GM18517 (cell line): ENCODE data around the gene LUC7L3.
"Not testable (repeated sequence)": the region's sequence is repeated elsewhere in the genome, so short reads cannot be mapped to it uniquely, and the experiment has no call there.

Source experiments
- ATAC-seq: cut with Tn5 transposase; IDR thresholded peaks from one replicate; pipeline ENCODE4 v1.9.1; 2021; ENCODE audit warnings: mild to moderate bottlenecking, moderate library complexity; ENCODE audit not compliant: unreplicated experiment

LUC7L3 gene

DNA sequence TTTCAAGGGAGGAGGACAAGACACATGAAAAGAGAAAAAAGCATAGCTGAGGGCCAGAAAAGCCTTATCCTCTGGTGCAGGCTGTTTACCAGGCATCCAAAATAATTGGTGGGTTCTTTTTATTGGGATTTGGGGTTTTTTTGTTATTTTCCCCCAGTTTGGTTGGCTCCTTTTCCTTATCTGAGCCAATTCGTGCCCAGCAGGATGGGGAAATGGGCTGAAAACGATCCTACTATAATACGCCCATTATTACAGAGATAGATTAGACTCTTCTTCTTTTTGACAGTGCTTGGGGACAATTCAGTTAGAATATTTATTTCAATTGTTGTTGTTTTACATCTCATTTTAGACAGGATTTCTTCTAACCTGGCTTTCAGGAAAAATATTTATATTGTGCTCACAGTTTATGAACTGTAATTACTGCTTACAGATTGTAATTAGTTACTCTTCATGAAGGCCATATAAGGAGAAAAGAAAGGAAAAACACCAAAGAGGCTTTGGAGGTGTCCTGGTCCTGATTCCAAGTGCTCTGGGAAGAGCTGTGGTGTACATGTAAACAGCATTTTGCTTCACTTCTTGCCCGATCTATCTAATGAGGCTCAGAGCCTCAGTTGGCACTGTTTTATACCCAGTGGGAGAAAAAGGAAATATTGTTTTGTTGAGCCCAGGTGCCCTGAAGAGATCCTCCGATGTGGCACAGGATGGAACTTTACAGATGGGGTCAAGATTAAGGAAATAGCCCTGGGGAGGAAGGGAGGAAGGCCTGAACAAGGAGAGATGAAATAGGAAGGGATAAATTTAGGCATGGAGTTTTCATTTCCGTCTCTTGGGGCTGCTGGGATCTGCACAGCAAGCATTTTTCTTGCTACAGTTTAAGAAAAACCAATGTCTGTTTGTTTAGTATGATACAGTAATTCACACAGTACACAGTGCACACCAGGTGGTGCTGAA, 11.1 kb upstream of the LUC7L3 start:
- no peak for ATAC-seq

- ATAC-seq, result not testable (repeated sequence)
Measured at GRCh38 chr17:50709053-50709452, 10.3 kb upstream of the LUC7L3 start.

GRCh38 chr17:50710025-50710424, 9.4 kb upstream of the LUC7L3 start:
- ATAC-seq, result no peak

GRCh38 chr17:50710650-50711049, 8.8 kb upstream of the LUC7L3 start:
- ATAC-seq, result no peak

- ATAC-seq, result no peak
Measured at GRCh38 chr17:50712641-50713040, 6.8 kb upstream of the LUC7L3 start.

- no peak for ATAC-seq
Measured at GRCh38 chr17:50715471-50715870, 3.9 kb upstream of the LUC7L3 start.

DNA sequence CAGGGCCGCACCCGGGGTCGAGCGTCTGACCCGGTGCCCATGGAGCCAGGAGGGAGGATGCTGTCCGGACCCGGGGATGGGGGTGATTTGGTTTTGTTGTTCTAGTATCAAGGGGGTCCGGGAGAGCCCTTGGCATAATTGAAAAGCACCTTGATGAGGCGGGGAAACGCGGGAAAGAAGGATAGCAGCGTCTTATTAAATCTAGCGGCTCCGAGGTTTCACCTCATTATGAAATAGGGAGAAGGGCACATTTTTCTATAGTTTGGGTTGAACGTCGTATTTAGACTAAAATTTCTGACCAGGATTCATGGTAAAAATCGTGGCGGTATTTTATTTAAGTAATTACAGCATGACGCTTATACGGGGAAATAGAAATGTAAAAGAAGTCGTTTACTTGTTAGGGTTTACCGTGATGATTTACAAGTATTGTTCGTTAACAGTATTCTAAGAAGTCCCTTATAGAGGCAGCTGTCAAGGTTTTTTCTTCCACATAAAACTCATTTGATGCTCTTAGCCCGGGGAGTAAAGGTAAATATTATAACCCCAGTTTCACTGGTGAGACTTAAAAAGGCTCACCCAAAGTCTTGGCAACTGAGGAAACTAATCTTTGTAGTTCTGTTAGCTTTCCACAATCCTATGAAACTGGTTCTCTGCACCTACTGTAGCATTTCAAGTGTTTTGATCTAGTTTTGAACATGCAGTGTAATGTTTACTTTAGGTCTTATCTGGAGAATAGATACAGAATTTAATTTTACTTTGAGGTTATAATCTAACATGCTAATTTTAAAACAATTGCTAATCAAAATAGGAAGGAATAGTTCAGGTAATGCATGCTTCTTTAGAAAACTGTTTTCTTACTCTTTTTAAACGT, 756 bp downstream of the LUC7L3 start:
- ATAC-seq, result no peak

DNA sequence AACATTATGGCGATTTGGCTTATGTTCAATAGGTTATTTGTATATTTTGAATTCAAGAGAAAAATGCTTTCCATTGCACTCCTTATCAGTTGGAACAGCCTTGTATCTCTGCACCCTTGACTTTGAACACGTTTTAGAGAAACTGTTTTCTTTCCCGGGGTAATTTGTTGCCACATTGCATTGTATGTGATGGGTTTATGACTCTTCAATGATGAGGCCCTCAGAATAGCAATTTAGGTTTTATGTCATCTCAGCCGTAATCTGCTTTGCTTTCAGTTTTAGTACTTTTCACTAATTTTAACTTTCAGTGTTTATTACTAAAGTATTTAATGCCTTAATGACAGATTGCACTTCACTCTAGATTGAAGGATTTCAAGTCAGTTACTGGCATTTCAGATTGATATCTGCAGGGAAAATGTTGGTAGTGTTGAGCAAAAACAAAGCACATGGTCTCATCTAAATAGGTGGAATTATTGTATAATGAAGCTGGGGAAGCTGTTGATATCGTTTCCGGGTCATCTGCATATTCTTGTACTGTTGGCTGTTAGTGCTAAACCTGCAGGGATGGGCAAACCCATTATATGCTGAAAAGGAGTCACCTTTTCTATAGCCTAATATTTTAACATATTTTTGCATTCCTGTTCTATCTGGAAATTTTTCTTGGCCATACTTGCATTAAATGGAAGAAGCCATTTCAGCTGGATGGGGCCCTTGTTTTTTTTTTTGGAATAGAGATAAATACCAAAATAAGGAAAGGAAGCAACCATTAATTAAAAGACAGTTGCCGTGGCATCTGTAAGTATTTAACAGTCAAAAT, 2.0 kb downstream of the LUC7L3 start:
- ATAC-seq, result no peak

GRCh38 chr17:50722746-50723145, 3.3 kb downstream of the LUC7L3 start:
- no peak for ATAC-seq

GRCh38 chr17:50724622-50725021, 5.2 kb downstream of the LUC7L3 start:
- ATAC-seq, result not testable (repeated sequence)

DNA sequence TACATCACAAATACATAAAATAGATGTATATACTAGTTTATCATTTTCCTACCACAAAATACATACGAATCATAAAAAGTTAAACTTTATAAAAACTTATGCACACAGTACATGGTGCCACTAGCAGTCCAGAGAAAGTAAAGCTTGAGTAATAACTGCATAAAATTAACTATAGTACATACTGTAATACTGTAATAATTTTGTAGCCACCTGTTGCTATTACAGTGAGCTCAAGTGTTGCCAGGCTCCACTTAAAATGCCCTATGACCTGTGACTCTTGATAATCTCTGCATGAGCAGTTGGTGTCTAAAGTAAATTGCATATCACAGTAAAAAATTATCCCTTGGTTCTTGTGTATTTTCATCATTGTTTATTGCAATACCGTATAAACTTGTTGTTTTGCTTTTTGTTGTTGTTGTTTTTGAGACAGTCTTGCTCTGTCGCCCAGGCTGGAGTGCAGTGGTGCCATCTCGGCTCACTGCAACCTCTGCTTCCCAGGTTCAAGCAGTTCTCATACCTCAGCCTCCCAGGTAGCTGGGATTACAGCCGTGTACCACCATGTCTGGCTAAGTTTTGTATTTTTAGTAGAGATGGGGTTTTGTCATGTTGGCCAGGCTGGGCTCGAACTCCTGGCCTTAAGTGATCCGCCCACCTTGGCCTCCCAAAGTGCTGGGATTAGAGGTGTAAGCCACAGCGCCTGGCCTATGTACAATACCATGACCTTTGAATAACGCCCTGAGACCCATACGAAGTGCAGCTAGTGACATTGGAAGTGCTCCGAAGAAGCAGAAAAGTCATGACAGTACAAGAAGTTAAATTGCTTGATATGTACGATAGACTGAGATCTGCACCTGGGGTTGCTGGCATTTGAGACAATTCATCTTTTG, 6.6 kb downstream of the LUC7L3 start:
- ATAC-seq, result no peak

- ATAC-seq, result no peak
Measured at GRCh38 chr17:50728112-50728429, 8.7 kb downstream of the LUC7L3 start.

- ATAC-seq, result no peak
Measured at GRCh38 chr17:50728881-50729765, 9.7 kb downstream of the LUC7L3 start.

GRCh38 chr17:50731575-50732460, 12.4 kb downstream of the LUC7L3 start:
- ATAC-seq, result no peak

- ATAC-seq, result no peak
Measured at GRCh38 chr17:50735287-50735686, 15.9 kb downstream of the LUC7L3 start.

DNA sequence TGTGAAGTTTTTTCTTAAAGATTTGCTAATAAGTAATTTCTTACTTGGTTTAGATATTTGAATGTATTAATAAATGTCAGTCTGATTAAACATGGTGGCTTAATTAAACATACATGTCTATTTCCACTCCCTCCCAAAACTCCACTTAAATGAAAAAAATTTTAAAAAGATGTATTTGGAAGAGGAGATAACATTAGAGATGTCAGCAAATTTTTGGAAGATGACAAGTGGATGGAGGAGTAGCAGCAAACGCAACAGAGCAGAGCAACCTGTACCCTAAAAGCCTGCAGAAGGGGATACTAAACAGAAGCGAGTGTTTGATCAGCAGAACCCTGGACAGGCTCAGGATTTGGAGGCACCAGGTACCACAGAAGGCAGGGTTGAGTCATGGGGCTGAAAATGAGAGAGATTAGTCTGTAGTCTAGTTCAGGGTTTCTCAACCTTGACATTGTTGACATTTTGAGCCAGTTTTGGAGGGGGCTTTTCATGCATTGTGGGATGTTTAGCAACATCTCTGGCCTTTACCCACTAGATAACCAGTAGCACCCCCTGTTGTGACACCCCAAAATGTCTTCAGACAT, 17.8 kb downstream of the LUC7L3 start:
- no peak for ATAC-seq

- ATAC-seq, result no peak
Measured at GRCh38 chr17:50739098-50739497, 19.7 kb downstream of the LUC7L3 start.

- no peak for ATAC-seq
Measured at GRCh38 chr17:50745631-50746030, 26.2 kb downstream of the LUC7L3 start.
